NCI-H82 treated with DMSO at 0.1 percent for 48 hours (cell line): ENCODE data around the gene PWP2.
"Not testable (repeated sequence)": the region's sequence is repeated elsewhere in the genome, so short reads cannot be mapped to it uniquely, and the experiment has no call there.

Experiments used
- DNase-seq: peaks from one replicate; lab custom pipeline; 2025; ENCODE audit not compliant: unreplicated experiment; lab: John Stamatoyannopoulos, UW

The PWP2 gene

GRCh38 chr21:44159349-44160297 is 52.4 kb downstream of the PWP2 start:
- DNase-seq: not testable (repeated sequence)

GRCh38 chr21:44160298-44160672 is 53.1 kb downstream of the PWP2 start:
- not testable (repeated sequence) for DNase-seq

- not testable (repeated sequence) for DNase-seq
Measured at GRCh38 chr21:44160821-44161220, 53.6 kb downstream of the PWP2 start.

- DNase-seq: not testable (repeated sequence)
Measured at GRCh38 chr21:44163167-44163653, 56.0 kb downstream of the PWP2 start.

GRCh38 chr21:44165933-44166332 is 58.7 kb downstream of the PWP2 start:
- not testable (repeated sequence) for DNase-seq

GRCh38 chr21:44167527-44167926 is 60.3 kb downstream of the PWP2 start:
- not testable (repeated sequence) for DNase-seq

- not testable (repeated sequence) for DNase-seq
Measured at GRCh38 chr21:44170326-44170725, 63.1 kb downstream of the PWP2 start.

GRCh38 chr21:44170863-44171262 is 63.7 kb downstream of the PWP2 start:
- not testable (repeated sequence) for DNase-seq

- not testable (repeated sequence) for DNase-seq
Measured at GRCh38 chr21:44171962-44172572, 64.9 kb downstream of the PWP2 start.

- DNase-seq: not testable (repeated sequence)
Measured at GRCh38 chr21:44172741-44173140, 65.5 kb downstream of the PWP2 start.

- not testable (repeated sequence) for DNase-seq
Measured at GRCh38 chr21:44175189-44175588, 68.0 kb downstream of the PWP2 start.

- DNase-seq: not testable (repeated sequence)
Measured at GRCh38 chr21:44176127-44176526, 68.9 kb downstream of the PWP2 start.
